Esophagus muscularis mucosa (tissue), 4 donors: ENCODE results near the gene MGAT4B.

Source experiments
- EP300 ChIP-seq: sonication (generic); formaldehyde crosslinking; IDR thresholded peaks from one replicate; pipeline ENCODE4 v1.6.1; 2017; ENCODE audit warnings: antibody characterized with exemption
- POLR2A ChIP-seq: fragments of 450-650 bp; IDR thresholded peaks from one replicate; pipeline ENCODE4 v1.6.1; 2017; ENCODE audit warnings: antibody characterized with exemption, moderate library complexity, mild to moderate bottlenecking, low read depth
- POLR2AphosphoS5 ChIP-seq, 2 donors: sonication (generic); formaldehyde crosslinking; IDR thresholded peaks; one replicate each; pipeline ENCODE4 v1.6.1; 2017; ENCODE audit warnings: antibody characterized with exemption in 2 of 2
- TF ChIP-seq, protein P1 (sequence below), 3 experiments: fragments of 200-600 bp in 2 of 3; fragments of 450-650 bp in 1 of 3; sonication (generic) in 2 of 3; IDR thresholded peaks; one replicate each; pipeline ENCODE4 v1.5.1; 2017 to 2019; ENCODE audit warnings: antibody characterized with exemption in 3 of 3, mild to moderate bottlenecking in 2 of 3, moderate library complexity in 1 of 3

- TF ChIP-seq, protein P1, sequence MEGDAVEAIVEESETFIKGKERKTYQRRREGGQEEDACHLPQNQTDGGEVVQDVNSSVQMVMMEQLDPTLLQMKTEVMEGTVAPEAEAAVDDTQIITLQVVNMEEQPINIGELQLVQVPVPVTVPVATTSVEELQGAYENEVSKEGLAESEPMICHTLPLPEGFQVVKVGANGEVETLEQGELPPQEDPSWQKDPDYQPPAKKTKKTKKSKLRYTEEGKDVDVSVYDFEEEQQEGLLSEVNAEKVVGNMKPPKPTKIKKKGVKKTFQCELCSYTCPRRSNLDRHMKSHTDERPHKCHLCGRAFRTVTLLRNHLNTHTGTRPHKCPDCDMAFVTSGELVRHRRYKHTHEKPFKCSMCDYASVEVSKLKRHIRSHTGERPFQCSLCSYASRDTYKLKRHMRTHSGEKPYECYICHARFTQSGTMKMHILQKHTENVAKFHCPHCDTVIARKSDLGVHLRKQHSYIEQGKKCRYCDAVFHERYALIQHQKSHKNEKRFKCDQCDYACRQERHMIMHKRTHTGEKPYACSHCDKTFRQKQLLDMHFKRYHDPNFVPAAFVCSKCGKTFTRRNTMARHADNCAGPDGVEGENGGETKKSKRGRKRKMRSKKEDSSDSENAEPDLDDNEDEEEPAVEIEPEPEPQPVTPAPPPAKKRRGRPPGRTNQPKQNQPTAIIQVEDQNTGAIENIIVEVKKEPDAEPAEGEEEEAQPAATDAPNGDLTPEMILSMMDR (IDR thresholded peaks at IDR 0.05), result no peak
- TF ChIP-seq POLR2A, result peak; percentile 9
- peak; percentile 10 to 22 for TF ChIP-seq POLR2AphosphoS5 (IDR thresholded peaks at IDR 0.05)
- no peak for TF ChIP-seq EP300
Observed at GRCh38 chr5:179805529-179806249, 977 bp downstream of the MGAT4B start.
